Measurements from ENCODE around the gene PRR14L. TPM values are rescaled to one million over a fixed set of nuclear protein-coding genes. Genes with fewer than 3 reads are reported as not detected.
"Not testable (repeated sequence)": the region's sequence is repeated elsewhere in the genome, so short reads cannot be mapped to it uniquely, and the experiment has no call there.

Gene PRR14L
- total RNA-seq, 3 donors from 2014 or later = 61.7 to 64.6 (median 63.5) TPM

DNA sequence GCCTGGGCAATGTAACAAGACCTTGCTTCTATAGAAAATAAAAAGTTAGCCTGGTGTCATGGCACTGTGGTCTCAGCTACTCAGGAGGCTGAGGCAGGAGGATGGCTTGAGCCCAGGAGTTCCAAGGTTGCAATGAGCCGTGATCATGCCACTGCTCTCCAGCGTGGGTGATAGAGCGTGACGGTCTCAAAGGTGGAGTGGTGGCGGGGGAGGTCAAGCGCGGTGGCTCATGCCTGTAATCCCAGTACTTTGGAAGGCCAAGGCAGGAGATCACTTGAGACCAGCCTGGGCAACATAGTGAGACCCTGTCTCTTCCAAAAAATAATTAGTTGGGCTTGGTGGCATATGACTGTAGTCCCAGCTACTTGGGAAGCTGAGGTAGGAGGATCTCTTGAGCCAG, 71.2 kb downstream of the PRR14L start:
- no peak overlapping the region for H3K4me3 ChIP-seq
- TF ChIP-seq, protein P1, sequence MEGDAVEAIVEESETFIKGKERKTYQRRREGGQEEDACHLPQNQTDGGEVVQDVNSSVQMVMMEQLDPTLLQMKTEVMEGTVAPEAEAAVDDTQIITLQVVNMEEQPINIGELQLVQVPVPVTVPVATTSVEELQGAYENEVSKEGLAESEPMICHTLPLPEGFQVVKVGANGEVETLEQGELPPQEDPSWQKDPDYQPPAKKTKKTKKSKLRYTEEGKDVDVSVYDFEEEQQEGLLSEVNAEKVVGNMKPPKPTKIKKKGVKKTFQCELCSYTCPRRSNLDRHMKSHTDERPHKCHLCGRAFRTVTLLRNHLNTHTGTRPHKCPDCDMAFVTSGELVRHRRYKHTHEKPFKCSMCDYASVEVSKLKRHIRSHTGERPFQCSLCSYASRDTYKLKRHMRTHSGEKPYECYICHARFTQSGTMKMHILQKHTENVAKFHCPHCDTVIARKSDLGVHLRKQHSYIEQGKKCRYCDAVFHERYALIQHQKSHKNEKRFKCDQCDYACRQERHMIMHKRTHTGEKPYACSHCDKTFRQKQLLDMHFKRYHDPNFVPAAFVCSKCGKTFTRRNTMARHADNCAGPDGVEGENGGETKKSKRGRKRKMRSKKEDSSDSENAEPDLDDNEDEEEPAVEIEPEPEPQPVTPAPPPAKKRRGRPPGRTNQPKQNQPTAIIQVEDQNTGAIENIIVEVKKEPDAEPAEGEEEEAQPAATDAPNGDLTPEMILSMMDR (IDR thresholded peaks at IDR 0.05) = no peak
- intact Hi-C loops (cut with DNase I, micrococcal nuclease) = loop anchor here in 1 of 2 donors (10.0 kb wide), 1 partner anchor 266 kb away; the partner anchor contains the start of gene YWHAH
- peak in 1 of 3 donors; percentile 28 for DNase-seq
- H3K36me3 ChIP-seq (ENCODE audit: low read depth) = no peaks in the 10 kb centered on the region
- no peak for ATAC-seq
- no peaks in the 10 kb centered on the region for H3K9me3 ChIP-seq
- H3K4me1 ChIP-seq (ENCODE audit: low read depth) = peaks cover 8% of the 10 kb centered on the region

DNA sequence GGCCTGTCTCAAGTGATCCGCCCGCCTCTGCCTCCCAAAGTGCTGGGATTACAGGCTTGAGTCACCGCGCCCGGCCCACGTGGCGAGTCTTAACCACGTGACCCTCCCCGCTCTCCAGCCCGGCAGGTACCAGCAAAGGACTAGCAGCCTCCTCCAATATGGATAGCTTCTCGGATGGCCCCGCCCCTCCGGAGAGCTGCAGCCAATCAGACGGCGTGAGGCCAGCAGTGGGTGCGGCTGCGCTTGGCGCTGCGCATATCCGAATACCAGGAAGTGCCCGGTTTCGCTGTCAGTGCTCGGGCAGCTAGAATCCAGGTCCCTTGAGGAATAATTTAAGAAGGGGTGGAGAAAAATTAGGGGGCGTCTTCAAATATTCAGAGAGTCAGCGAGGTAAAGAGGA, 73.2 kb downstream of the PRR14L start:
- Histone ChIP-seq H3K36me3 (ENCODE audit: low read depth) (no peaks in the 10 kb centered on the region), H3K9me3 (no peaks in the 10 kb centered on the region), H3K4me3 (no peak overlapping the region), H3K4me1 (ENCODE audit: low read depth) (peaks cover 8% of the 10 kb centered on the region)
- TF ChIP-seq, protein P1 (IDR thresholded peaks at IDR 0.05) = no peak
- intact Hi-C loops (cut with DNase I, micrococcal nuclease) = loop anchor here in 1 of 2 donors (10.0 kb wide), 1 partner anchor 268 kb away; the partner anchor contains the start of gene YWHAH
- peak; percentile 98 for DNase-seq
- peak; percentile 100 for ATAC-seq

DNA sequence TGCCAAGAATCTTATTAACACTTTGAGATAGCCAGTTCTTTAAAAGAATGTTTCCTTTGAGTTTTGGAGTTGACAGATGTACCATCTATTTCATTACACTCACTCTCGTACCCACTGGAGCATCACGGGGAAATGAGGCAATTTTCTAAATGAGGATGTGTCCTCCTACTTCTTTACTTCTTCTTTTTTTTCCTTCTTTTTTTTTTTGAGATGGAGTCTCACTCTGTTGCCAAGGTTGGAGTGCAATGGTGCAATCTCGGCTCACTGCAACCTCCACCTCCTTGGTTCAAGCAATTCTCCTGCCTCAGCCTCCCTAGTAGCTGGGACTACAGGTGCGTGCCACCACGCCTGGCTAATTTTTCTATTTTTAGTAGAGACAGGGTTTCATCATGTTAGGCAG, 75.7 kb downstream of the PRR14L start:
- ATAC-seq; H3K9me3 ChIP-seq; H3K4me1 ChIP-seq (ENCODE audit: low read depth); DNase-seq; H3K36me3 ChIP-seq (ENCODE audit: low read depth); H3K4me3 ChIP-seq: not testable (repeated sequence)
- intact Hi-C loops (cut with DNase I, micrococcal nuclease) = loop anchor here in 1 of 2 donors (10.0 kb wide), 1 partner anchor 271 kb away; the partner anchor contains the start of gene YWHAH

DNA sequence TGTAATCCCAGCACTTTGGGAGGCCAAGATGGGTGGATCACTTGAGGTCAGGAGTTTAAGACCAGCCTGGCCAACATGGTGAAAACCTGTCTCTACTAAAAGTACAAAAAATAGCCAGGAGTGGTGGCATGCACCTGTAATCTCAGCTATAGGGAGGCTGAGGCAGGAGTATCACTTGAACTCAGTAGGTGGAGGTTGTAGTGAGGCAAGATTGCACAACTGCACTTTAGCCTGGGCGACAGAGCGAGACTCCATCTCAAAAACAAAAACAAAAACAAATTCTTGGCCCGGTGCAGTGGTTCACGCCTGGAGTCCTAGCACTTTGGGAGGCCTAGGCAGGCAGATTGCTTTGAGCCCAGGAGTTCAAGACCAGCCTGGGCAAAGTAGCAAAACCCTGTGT, 81.1 kb downstream of the PRR14L start:
- H3K4me1 ChIP-seq (ENCODE audit: low read depth); intact Hi-C loops (cut with DNase I, micrococcal nuclease); H3K9me3 ChIP-seq; ATAC-seq; H3K4me3 ChIP-seq; H3K36me3 ChIP-seq (ENCODE audit: low read depth); DNase-seq: not testable (repeated sequence)

DNA sequence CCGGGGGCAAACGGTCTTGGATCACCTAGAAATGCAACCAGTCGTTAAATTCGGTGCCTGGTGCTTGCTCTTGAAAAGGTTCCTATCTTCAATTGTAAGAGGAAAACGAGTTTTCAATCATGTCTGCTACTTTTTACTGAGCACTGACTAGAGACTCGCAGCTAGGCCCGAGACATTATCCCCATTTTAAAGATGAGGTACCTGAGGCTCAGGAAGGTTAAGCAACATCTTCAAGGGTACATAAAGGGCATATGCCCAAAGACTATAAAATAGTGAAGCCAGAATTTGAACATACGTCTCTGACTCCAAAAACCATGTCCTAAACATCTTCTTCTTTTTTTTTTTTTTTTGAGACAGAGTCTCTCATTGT, 87.3 kb downstream of the PRR14L start:
- H3K9me3 ChIP-seq = no peaks in the 10 kb centered on the region
- ATAC-seq (no peak), DNase-seq (no peak)
- H3K36me3 ChIP-seq (ENCODE audit: low read depth) = no peaks in the 10 kb centered on the region
- TF ChIP-seq, protein P1 (IDR thresholded peaks at IDR 0.05) = no peak
- H3K4me3 ChIP-seq = peak overlapping the region; percentile 71
- intact Hi-C loops (cut with DNase I, micrococcal nuclease) = no loop called here
- H3K4me1 ChIP-seq (ENCODE audit: low read depth) = peaks cover 16% of the 10 kb centered on the region

DNA sequence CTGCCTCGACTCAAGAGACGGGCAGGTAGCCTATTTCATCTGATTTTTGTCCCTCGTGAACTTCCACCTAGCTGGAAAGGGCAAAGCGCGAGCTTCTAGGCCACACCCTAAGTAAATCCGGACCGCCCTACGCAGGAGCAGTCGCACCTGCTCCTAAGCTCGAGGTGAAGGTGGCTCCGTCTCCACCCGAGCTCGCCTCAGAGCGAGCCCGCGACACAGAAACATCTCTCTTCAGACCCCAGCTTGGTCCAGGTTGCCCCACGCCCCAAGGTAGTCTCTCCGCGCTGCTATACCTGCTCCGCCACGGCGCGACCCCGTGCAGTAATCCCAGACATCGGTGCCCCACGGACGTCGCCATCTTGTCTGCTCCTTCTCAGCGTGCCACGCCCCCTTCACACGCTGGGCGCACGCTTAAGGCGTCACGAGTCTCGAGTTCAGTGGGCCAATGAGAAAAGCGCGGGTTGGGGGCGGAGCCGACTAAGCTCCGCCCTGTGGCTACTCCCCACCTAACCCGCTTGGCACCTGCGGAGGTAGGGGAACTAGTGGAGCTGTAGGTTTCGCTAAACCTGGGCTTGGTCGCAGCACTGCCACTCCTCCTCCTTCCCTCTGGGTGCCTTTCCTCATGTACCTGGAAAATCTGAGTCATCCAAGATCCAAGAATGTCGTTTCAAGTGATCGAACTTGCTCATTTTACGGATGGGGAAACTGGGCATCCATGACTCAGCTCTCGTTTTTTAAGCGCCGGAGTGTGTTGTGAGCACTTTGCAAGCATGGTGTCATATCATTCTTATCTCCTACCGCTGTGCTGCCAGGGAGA, 87.9 kb downstream of the PRR14L start, which contains the start of gene PISD:
PISD (minus strand) TSS at position 365 of the 817 bp plus-strand sequence; CDS start at position 358, 7 bp downstream.
- Histone ChIP-seq H3K4me1 (ENCODE audit: low read depth) (peaks cover 16% of the 10 kb centered on the region), H3K36me3 (ENCODE audit: low read depth) (no peaks in the 10 kb centered on the region), H3K9me3 (no peaks in the 10 kb centered on the region), H3K4me3 (peak within 1 kb of the TSS; percentile 71)
- TF ChIP-seq, protein P1 (IDR thresholded peaks at IDR 0.05) = peak; percentile 16
- ATAC-seq = peak; percentile 99
- intact Hi-C loops (cut with DNase I, micrococcal nuclease) = no loop called here
- peak; percentile 98 to 99 (median 98) for DNase-seq

DNA sequence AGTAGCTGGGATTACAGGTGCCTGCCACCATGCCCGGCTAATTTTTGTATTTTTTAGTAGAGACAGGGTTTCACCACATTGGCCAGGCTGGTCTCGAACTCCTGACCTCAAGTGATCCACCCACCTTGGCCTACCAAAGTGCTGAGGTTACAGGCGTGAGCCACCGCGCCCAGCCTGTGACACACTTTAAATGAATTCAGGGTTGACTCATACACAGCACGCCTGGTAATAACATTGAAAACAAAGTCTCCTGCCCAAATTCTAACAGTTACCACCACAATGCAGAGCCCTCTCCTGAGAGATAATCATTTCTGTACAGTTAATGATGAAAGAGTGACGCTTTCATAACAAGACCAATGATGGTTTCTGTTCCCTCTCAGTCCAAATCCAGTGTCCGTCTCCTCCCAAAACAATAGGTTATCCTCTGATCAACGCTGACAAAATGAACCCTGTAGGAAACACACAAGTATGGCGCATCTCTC, 89.0 kb downstream of the PRR14L start:
- ATAC-seq (peak; percentile 8), DNase-seq (peak in 1 of 3 donors; percentile 25)
- intact Hi-C loops (cut with DNase I, micrococcal nuclease); H3K9me3 ChIP-seq; H3K36me3 ChIP-seq (ENCODE audit: low read depth); H3K4me3 ChIP-seq: not testable (repeated sequence)
- H3K4me1 ChIP-seq (ENCODE audit: low read depth) = peaks cover 16% of the 10 kb centered on the region
